ENCODE data around the gene ATG5. TPM values are rescaled to one million over a fixed set of nuclear protein-coding genes. Genes with fewer than 3 reads are reported as not detected.

The ATG5 gene
- total and polyA plus RNA-seq, 12 donors, result 20.1 to 65.9 (median 41.9) TPM

- H3K27me3 ChIP-seq, result no peaks in the 10 kb centered on the region
- H3K36me3 ChIP-seq (replicated peaks in 1 of 2), result peaks cover 0 to 5% of the 10 kb centered on the region in 2 donors
- DNase-seq, result no peak
- H3K9me3 ChIP-seq (replicated peaks in 1 of 3), result no peaks in the 10 kb centered on the region
- no peaks in the 10 kb centered on the region for H3K4me1 ChIP-seq (replicated peaks in 1 of 2)
- 88 to 97% (median 91%) methylated on average over 1 of the region's 1 CpG for WGBS, 4 donors
- TF ChIP-seq CTCF (IDR thresholded peaks at IDR 0.05), result no peak
- TF ChIP-seq POLR2A (IDR thresholded peaks at IDR 0.05), result no peak
- no peak overlapping the region for H3K4me3 ChIP-seq
- H3K27ac ChIP-seq, result no peak overlapping the region
- intact Hi-C loops (cut with DNase I), result no loop called here
These were observed 80.6 kb downstream of the ATG5 start for GRCh38 chr6:106244931-106245330.

- no peak for TF ChIP-seq POLR2A (IDR thresholded peaks at IDR 0.05)
- TF ChIP-seq CTCF (IDR thresholded peaks at IDR 0.05), result no peak
- Histone ChIP-seq H3K4me3 (no peak overlapping the region), H3K9me3 (replicated peaks in 1 of 3) (no peaks in the 10 kb centered on the region), H3K27ac (no peak overlapping the region), H3K4me1 (replicated peaks in 1 of 2) (no peaks in the 10 kb centered on the region), H3K36me3 (replicated peaks in 1 of 2) (peaks cover 0 to 5% of the 10 kb centered on the region in 2 donors), H3K27me3 (no peaks in the 10 kb centered on the region)
- WGBS, 4 donors, result 90 to 100% (median 96%) methylated on average over 1 of the region's 1 CpG
- no peak for DNase-seq
- intact Hi-C loops (cut with DNase I), result no loop called here
These were observed 81.0 kb downstream of the ATG5 start for GRCh38 chr6:106244521-106244920.

GRCh38 chr6:106243261-106243660, 82.3 kb downstream of the ATG5 start:
- Histone ChIP-seq H3K4me3 (no peak overlapping the region), H3K36me3 (replicated peaks in 1 of 2) (peaks cover 0 to 5% of the 10 kb centered on the region in 2 donors), H3K9me3 (replicated peaks in 1 of 3) (no peaks in the 10 kb centered on the region), H3K27ac (no peak overlapping the region), H3K27me3 (no peaks in the 10 kb centered on the region), H3K4me1 (replicated peaks in 1 of 2) (no peaks in the 10 kb centered on the region)
- intact Hi-C loops (cut with DNase I), result no loop called here
- no peak for TF ChIP-seq POLR2A (IDR thresholded peaks at IDR 0.05)
- no peak for TF ChIP-seq CTCF (IDR thresholded peaks at IDR 0.05)
- no peak for DNase-seq
- 96 to 97% (median 96%) methylated on average over 4 of the region's 4 CpGs for WGBS, 4 donors

GRCh38 chr6:106241498-106241897, 84.1 kb downstream of the ATG5 start:
- TF ChIP-seq CTCF (IDR thresholded peaks at IDR 0.05) (no peak), POLR2A (IDR thresholded peaks at IDR 0.05) (no peak)
- Histone ChIP-seq H3K4me1 (replicated peaks in 1 of 2) (no peaks in the 10 kb centered on the region), H3K27me3 (no peaks in the 10 kb centered on the region), H3K36me3 (replicated peaks in 1 of 2) (no peaks in the 10 kb centered on the region), H3K9me3 (replicated peaks in 1 of 3) (no peaks in the 10 kb centered on the region), H3K27ac (no peak overlapping the region), H3K4me3 (no peak overlapping the region)
- intact Hi-C loops (cut with DNase I), result no loop called here
- DNase-seq, result no peak
